Skeletal muscle tissue (tissue), 4 donors: Measurements from ENCODE around the gene CDK12. TPM values are rescaled to one million over a fixed set of nuclear protein-coding genes. Genes with fewer than 3 reads are reported as not detected.
"Not testable (repeated sequence)": the region's sequence is repeated elsewhere in the genome, so short reads cannot be mapped to it uniquely, and the experiment has no call there.

Source experiments
- H3K27ac ChIP-seq: one replicate; pipeline ENCODE4 v1.7.0; 2013; ENCODE audit warnings: mild to moderate bottlenecking, low read depth, low read length, inconsistent platforms
- H3K27me3 ChIP-seq, 3 donors: one replicate each; pipeline ENCODE4 v1.7.0; 2013; ENCODE audit warnings: low read length in 3 of 3; ENCODE audit not compliant: control insufficient read depth in 3 of 3, insufficient read depth in 3 of 3
- H3K36me3 ChIP-seq, 3 donors: one replicate each; pipeline ENCODE4 v1.7.0; 2013; ENCODE audit warnings: low read length in 3 of 3; ENCODE audit not compliant: control insufficient read depth in 3 of 3, insufficient read depth in 3 of 3
- H3K4me1 ChIP-seq, 3 donors: one replicate each; pipeline ENCODE4 v1.7.0; 2013; ENCODE audit warnings: low read length in 3 of 3, mild to moderate bottlenecking in 3 of 3; ENCODE audit not compliant: control insufficient read depth in 3 of 3, insufficient read depth in 3 of 3
- H3K4me3 ChIP-seq, 3 donors: one replicate each; pipeline ENCODE4 v1.7.0; 2013; ENCODE audit warnings: low read length in 3 of 3
- H3K9ac ChIP-seq, 3 donors: one replicate each; pipeline ENCODE4 v1.7.0; 2013; ENCODE audit warnings: low read length in 3 of 3, mild to moderate bottlenecking in 3 of 3, moderate library complexity in 2 of 3, low read depth in 1 of 3
- H3K9me3 ChIP-seq, 3 donors: one replicate each; pipeline ENCODE4 v1.7.0; 2013; ENCODE audit warnings: low read length in 3 of 3; ENCODE audit not compliant: control insufficient read depth in 3 of 3
- total RNA-seq: library from RNA; depleted of rRNA; stranded (reverse); fragments of >200 nt; gene quantifications from one replicate; pipeline ENCODE4 v1.2.3, GENCODE V29; 2014
- donor health status: Osteomylitis.

CDK12 gene
- total RNA-seq, 1 donor from 2014 or later: 29.2 TPM

- peaks cover 17 to 35% (median 19%) of the 10 kb centered on the region in 3 donors for H3K4me1 ChIP-seq
These were observed 762 bp downstream of the CDK12 start for GRCh38 chr17:39461926-39462569.

GRCh38 chr17:39462631-39463375, 1.5 kb downstream of the CDK12 start:
- Histone ChIP-seq H3K36me3 (no peaks in the 10 kb centered on the region), H3K27ac (peak overlapping the region; percentile 97), H3K4me1 (peaks cover 17 to 35% (median 19%) of the 10 kb centered on the region in 3 donors), H3K9me3 (peaks cover 0 to 2% (median 0%) of the 10 kb centered on the region in 3 donors), H3K4me3 (peak overlapping the region; percentile 85 to 99 (median 93)), H3K27me3 (no peaks in the 10 kb centered on the region), H3K9ac (peak overlapping the region; percentile 80 to 98 (median 98))

More at GRCh38 chr17:39461926-39462569, 762 bp downstream of the CDK12 start:
- Histone ChIP-seq H3K9ac (peak overlapping the region; percentile 98 to 99 (median 98)), H3K36me3 (no peaks in the 10 kb centered on the region), H3K9me3 (peaks cover 0 to 2% (median 0%) of the 10 kb centered on the region in 3 donors), H3K27ac (peak overlapping the region; percentile 97), H3K4me3 (peak overlapping the region; percentile 85 to 99 (median 93)), H3K27me3 (no peaks in the 10 kb centered on the region)

DNA sequence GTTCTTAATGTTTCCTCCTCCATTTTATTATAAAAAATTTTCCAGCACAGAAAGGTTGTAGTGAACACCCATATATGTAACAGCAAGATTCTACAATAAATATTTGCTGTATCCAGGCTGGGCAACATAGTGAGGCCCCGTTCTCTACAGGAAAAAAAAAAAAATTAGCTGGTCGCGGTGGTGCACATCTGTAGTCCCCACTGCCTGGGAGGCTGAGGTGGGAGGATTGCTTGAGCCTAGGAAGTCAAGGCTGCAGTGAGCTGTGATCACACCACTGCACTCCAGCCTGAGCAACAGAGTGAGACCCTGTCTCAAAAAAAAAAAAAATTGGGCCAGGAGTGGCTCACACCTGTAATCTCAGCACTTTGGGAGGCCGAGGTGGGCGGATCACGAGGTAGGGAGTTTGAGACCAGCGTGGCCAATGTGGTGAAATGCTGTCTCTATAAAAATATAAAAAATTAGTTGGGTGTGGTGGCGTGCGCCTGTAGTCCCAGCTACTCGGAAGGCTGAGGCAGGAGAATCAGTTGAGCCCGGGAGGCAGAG, 3.4 kb downstream of the CDK12 start:
- H3K36me3 ChIP-seq, H3K27ac ChIP-seq, H3K9me3 ChIP-seq, H3K27me3 ChIP-seq: not testable (repeated sequence)
- Histone ChIP-seq H3K9ac (peak overlapping the region in 2 of 3 donors; percentile 24 to 40), H3K4me1 (peaks cover 17 to 35% (median 19%) of the 10 kb centered on the region in 3 donors), H3K4me3 (peak overlapping the region in 1 of 3 donors; percentile 14)

GRCh38 chr17:39468610-39469009, 7.3 kb downstream of the CDK12 start:
- peaks cover 11 to 15% (median 12%) of the 10 kb centered on the region in 3 donors for H3K4me1 ChIP-seq
- not testable (repeated sequence) for H3K9ac ChIP-seq, H3K27ac ChIP-seq, H3K4me3 ChIP-seq, H3K27me3 ChIP-seq, H3K9me3 ChIP-seq
- peaks cover 14 to 15% (median 14%) of the 10 kb centered on the region in 3 donors for H3K36me3 ChIP-seq

GRCh38 chr17:39473310-39473709, 12.0 kb downstream of the CDK12 start:
- H3K4me3 ChIP-seq: no peak overlapping the region
- H3K4me1 ChIP-seq: no peaks in the 10 kb centered on the region
- no peak overlapping the region for H3K9ac ChIP-seq
- H3K9me3 ChIP-seq: no peaks in the 10 kb centered on the region
- H3K36me3 ChIP-seq: peaks cover 14 to 22% (median 20%) of the 10 kb centered on the region in 3 donors
- no peak overlapping the region for H3K27ac ChIP-seq
- no peaks in the 10 kb centered on the region for H3K27me3 ChIP-seq

DNA sequence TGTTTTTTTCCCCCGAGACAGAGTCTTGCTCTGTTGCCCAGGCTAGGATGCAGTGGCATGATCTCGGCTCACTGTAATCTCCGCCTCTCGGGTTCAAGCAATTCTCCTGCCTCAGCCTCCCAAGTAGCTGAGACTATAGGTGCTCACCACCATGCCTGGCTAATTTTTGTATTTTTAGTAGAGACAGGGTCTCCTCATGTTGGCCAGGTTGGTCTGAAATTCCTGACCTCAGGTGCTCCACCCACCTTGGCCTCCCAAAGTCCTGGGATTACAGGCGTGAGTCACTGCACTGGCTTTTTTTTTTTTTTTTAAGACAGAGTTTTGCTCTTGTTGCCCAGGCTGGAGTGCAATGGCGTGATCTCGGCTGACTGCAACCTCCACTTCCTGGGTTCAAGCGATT, 18.3 kb downstream of the CDK12 start:
- H3K36me3 ChIP-seq, H3K27ac ChIP-seq: not testable (repeated sequence)

DNA sequence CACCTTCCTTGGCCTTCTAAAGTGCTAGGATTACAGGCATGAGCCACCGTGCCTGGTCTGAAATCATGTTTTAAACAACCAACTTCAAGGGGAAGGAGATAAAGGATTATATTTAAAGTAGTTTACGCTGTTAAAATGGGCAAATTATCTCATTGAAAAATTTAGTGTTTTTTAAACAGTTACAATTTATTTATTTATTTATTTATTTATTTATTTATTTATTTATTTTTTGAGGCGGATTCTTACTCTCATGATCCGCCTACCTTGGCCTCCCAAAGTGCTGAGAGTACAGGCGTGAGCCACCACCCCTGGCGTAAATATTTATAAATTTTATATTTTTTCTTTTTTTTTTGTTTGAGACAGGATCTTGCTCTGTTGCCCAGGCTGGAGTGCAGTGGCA, 22.2 kb downstream of the CDK12 start:
- H3K27me3 ChIP-seq: no peaks in the 10 kb centered on the region
- H3K4me1 ChIP-seq: no peaks in the 10 kb centered on the region
- H3K36me3 ChIP-seq: peaks cover 0 to 3% (median 2%) of the 10 kb centered on the region in 3 donors
- H3K4me3 ChIP-seq: no peak overlapping the region
- no peak overlapping the region for H3K27ac ChIP-seq
- no peak overlapping the region for H3K9ac ChIP-seq
- H3K9me3 ChIP-seq: no peaks in the 10 kb centered on the region

More for the DNA sequence above, 18.3 kb downstream of the CDK12 start:
- not testable (repeated sequence) for H3K4me1 ChIP-seq, H3K9me3 ChIP-seq, H3K27me3 ChIP-seq, H3K9ac ChIP-seq, H3K4me3 ChIP-seq

GRCh38 chr17:39484178-39484577, 22.9 kb downstream of the CDK12 start:
- H3K9ac ChIP-seq: no peak overlapping the region
- H3K4me1 ChIP-seq: no peaks in the 10 kb centered on the region
- H3K36me3 ChIP-seq: peaks cover 0 to 3% (median 0%) of the 10 kb centered on the region in 3 donors
- no peak overlapping the region for H3K4me3 ChIP-seq
- H3K27ac ChIP-seq: no peak overlapping the region
- no peaks in the 10 kb centered on the region for H3K27me3 ChIP-seq
- H3K9me3 ChIP-seq: no peaks in the 10 kb centered on the region

- Histone ChIP-seq H3K4me3 (no peak overlapping the region), H3K9me3 (no peaks in the 10 kb centered on the region), H3K4me1 (no peaks in the 10 kb centered on the region), H3K27me3 (no peaks in the 10 kb centered on the region), H3K36me3 (peaks cover 0 to 5% (median 3%) of the 10 kb centered on the region in 3 donors), H3K9ac (no peak overlapping the region), H3K27ac (no peak overlapping the region)
These were observed 24.3 kb downstream of the CDK12 start for GRCh38 chr17:39485555-39485954.

DNA sequence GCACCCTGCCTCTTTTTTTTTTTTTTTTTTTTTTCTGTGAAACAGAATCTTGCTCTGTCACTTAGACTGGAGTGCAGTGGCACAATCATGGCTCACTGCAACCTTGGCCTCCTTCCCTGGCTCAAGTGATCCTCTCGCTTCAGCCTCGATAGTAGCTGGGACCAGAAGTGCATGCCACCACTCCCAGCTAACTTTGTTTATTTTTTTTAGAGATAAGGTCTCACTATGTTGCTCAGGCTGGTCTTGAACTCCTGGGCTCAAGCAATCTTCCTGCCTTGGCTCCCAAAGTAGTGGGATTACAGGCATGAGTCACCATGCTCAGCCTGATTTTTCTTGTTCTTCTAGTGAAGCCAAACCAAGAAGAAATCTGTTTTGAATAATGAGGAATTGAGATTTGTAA, 25.0 kb downstream of the CDK12 start:
- Histone ChIP-seq H3K4me3 (no peak overlapping the region), H3K9me3 (no peaks in the 10 kb centered on the region), H3K4me1 (no peaks in the 10 kb centered on the region), H3K36me3 (peaks cover 4 to 10% (median 9%) of the 10 kb centered on the region in 3 donors), H3K9ac (peak overlapping the region in 1 of 3 donors; percentile 5), H3K27me3 (no peaks in the 10 kb centered on the region), H3K27ac (no peak overlapping the region)
